ENCODE measurements around the gene RNF224. TPM values are rescaled to one million over a fixed set of nuclear protein-coding genes. Genes with fewer than 3 reads are reported as not detected.

The RNF224 gene
- total and polyA plus RNA-seq, 4 donors: not detected

DNA sequence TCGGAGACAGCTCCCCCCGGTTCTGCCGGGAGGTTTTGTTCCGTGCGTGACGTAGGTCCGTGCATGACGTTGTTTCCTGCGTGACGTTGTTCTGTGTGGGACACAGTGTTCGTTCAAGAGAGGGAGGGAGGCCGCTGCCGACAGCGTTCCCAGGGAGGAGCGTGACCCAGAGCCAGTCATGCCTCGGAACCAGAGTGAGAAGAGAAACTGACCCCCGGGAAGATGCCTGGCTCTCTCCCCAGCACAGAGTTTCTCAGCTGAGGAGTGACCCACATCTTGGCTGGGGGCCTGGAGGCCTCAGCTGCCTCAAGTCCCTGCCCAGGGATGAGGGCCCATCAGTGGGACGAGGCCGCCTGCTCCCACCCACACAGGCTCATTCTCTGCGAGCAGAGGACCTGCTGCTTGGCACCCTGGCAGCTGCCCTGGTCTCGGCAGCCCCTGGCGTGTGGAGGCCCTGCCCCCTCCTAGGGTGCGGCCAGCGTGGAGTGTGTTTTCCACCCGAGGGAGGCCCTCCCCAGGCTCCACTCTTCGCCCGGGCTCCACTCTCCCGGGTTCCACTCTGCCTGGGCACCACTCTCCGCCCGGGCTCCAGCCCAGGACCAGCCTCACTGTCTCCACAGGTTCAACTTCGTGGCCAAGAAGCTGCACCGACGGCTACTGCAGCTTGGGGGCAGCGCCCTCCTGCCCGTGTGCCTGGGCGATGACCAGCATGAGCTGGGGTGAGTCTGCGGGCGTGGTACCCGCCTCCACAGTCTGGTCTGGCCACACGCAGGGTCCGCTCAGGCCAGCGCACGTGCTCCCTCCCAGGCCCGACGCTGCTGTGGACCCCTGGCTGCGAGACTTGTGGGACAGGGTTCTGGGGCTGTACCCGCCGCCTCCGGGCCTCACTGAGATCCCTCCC is 13.9 kb upstream of the RNF224 start:
- H3K27me3 ChIP-seq (ENCODE audit: control insufficient read depth in 4 of 4, insufficient read depth in 4 of 4, low read length in 3 of 4): no peaks in the 10 kb centered on the region
- peaks cover 0 to 7% (median under 1%) of the 10 kb centered on the region in 4 donors for H3K4me1 ChIP-seq (ENCODE audit: control insufficient read depth in 4 of 4, insufficient read depth in 4 of 4, low read length in 3 of 4)
- H3K4me3 ChIP-seq (ENCODE audit: low read depth in 1 of 3, low read length in 3 of 3): no peak overlapping the region
- H3K36me3 ChIP-seq (ENCODE audit: control insufficient read depth in 4 of 4, insufficient read depth in 3 of 4, low read depth in 1 of 4, low read length in 3 of 4): peaks cover 0 to 11% (median under 1%) of the 10 kb centered on the region in 4 donors
- TF ChIP-seq, protein P1, sequence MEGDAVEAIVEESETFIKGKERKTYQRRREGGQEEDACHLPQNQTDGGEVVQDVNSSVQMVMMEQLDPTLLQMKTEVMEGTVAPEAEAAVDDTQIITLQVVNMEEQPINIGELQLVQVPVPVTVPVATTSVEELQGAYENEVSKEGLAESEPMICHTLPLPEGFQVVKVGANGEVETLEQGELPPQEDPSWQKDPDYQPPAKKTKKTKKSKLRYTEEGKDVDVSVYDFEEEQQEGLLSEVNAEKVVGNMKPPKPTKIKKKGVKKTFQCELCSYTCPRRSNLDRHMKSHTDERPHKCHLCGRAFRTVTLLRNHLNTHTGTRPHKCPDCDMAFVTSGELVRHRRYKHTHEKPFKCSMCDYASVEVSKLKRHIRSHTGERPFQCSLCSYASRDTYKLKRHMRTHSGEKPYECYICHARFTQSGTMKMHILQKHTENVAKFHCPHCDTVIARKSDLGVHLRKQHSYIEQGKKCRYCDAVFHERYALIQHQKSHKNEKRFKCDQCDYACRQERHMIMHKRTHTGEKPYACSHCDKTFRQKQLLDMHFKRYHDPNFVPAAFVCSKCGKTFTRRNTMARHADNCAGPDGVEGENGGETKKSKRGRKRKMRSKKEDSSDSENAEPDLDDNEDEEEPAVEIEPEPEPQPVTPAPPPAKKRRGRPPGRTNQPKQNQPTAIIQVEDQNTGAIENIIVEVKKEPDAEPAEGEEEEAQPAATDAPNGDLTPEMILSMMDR (IDR thresholded peaks at IDR 0.05; ENCODE audit: low read depth, low read length, missing input control): no peak
- TF ChIP-seq SP1 (IDR thresholded peaks at IDR 0.05) (no peak), EGR1 (IDR thresholded peaks at IDR 0.05; ENCODE audit: low read depth in 2 of 2) (no peak), HNF4A (conservative IDR thresholded peaks at IDR 0.05) (no peak), RXRA (IDR thresholded peaks at IDR 0.05) (no peak), HNF4G (IDR thresholded peaks at IDR 0.05) (no peak), RAD21 (IDR thresholded peaks at IDR 0.05) (no peak), JUND (IDR thresholded peaks at IDR 0.05) (no peak), TAF1 (conservative IDR thresholded peaks at IDR 0.05) (no peak), FOXA2 (IDR thresholded peaks at IDR 0.05) (no peak), YY1 (IDR thresholded peaks at IDR 0.05) (no peak), GABPA (IDR thresholded peaks at IDR 0.05 in 1 of 2, conservative IDR thresholded peaks at IDR 0.05 in 1 of 2) (no peak), NR2F2 (IDR thresholded peaks at IDR 0.05) (no peak)
- TF ChIP-seq, protein P2, sequence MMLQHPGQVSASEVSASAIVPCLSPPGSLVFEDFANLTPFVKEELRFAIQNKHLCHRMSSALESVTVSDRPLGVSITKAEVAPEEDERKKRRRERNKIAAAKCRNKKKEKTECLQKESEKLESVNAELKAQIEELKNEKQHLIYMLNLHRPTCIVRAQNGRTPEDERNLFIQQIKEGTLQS (IDR thresholded peaks at IDR 0.05): no peak
- TF ChIP-seq, protein P3, sequence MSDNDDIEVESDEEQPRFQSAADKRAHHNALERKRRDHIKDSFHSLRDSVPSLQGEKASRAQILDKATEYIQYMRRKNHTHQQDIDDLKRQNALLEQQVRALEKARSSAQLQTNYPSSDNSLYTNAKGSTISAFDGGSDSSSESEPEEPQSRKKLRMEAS (IDR thresholded peaks at IDR 0.05): no peak
- TF ChIP-seq, protein P4, sequence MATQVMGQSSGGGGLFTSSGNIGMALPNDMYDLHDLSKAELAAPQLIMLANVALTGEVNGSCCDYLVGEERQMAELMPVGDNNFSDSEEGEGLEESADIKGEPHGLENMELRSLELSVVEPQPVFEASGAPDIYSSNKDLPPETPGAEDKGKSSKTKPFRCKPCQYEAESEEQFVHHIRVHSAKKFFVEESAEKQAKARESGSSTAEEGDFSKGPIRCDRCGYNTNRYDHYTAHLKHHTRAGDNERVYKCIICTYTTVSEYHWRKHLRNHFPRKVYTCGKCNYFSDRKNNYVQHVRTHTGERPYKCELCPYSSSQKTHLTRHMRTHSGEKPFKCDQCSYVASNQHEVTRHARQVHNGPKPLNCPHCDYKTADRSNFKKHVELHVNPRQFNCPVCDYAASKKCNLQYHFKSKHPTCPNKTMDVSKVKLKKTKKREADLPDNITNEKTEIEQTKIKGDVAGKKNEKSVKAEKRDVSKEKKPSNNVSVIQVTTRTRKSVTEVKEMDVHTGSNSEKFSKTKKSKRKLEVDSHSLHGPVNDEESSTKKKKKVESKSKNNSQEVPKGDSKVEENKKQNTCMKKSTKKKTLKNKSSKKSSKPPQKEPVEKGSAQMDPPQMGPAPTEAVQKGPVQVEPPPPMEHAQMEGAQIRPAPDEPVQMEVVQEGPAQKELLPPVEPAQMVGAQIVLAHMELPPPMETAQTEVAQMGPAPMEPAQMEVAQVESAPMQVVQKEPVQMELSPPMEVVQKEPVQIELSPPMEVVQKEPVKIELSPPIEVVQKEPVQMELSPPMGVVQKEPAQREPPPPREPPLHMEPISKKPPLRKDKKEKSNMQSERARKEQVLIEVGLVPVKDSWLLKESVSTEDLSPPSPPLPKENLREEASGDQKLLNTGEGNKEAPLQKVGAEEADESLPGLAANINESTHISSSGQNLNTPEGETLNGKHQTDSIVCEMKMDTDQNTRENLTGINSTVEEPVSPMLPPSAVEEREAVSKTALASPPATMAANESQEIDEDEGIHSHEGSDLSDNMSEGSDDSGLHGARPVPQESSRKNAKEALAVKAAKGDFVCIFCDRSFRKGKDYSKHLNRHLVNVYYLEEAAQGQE (IDR thresholded peaks at IDR 0.05): no peak
- TF ChIP-seq, protein P5, sequence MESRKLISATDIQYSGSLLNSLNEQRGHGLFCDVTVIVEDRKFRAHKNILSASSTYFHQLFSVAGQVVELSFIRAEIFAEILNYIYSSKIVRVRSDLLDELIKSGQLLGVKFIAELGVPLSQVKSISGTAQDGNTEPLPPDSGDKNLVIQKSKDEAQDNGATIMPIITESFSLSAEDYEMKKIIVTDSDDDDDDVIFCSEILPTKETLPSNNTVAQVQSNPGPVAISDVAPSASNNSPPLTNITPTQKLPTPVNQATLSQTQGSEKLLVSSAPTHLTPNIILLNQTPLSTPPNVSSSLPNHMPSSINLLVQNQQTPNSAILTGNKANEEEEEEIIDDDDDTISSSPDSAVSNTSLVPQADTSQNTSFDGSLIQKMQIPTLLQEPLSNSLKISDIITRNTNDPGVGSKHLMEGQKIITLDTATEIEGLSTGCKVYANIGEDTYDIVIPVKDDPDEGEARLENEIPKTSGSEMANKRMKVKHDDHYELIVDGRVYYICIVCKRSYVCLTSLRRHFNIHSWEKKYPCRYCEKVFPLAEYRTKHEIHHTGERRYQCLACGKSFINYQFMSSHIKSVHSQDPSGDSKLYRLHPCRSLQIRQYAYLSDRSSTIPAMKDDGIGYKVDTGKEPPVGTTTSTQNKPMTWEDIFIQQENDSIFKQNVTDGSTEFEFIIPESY (IDR thresholded peaks at IDR 0.05): no peak
- H3K27ac ChIP-seq (ENCODE audit: low read depth in 1 of 2, low read length in 2 of 2): no peak overlapping the region
- H3K9me3 ChIP-seq (ENCODE audit: control insufficient read depth in 4 of 4, low read length in 3 of 4): no peaks in the 10 kb centered on the region
- DNase-seq (ENCODE audit: low spot score): no peak
- H3K9ac ChIP-seq (ENCODE audit: low read depth in 1 of 2, low read length in 2 of 2): no peak overlapping the region
- 94% methylated on average over 49 of the region's 49 CpGs for WGBS
